Stimulated activated CD4-positive, alpha-beta T cell treated with anti-CD3 and anti-CD28 coated beads, Interleukin-2, amount 100 ng/mL, for 24 hours (primary cell): Measurements from ENCODE around the gene MYO18A.
"Not testable (repeated sequence)": the region's sequence is repeated elsewhere in the genome, so short reads cannot be mapped to it uniquely, and the experiment has no call there.

Source experiments
- DNase-seq, 2 donors: peaks; one replicate each; pipeline ENCODE4 v3.0.0-alpha.2; 2020

MYO18A gene, protein sequence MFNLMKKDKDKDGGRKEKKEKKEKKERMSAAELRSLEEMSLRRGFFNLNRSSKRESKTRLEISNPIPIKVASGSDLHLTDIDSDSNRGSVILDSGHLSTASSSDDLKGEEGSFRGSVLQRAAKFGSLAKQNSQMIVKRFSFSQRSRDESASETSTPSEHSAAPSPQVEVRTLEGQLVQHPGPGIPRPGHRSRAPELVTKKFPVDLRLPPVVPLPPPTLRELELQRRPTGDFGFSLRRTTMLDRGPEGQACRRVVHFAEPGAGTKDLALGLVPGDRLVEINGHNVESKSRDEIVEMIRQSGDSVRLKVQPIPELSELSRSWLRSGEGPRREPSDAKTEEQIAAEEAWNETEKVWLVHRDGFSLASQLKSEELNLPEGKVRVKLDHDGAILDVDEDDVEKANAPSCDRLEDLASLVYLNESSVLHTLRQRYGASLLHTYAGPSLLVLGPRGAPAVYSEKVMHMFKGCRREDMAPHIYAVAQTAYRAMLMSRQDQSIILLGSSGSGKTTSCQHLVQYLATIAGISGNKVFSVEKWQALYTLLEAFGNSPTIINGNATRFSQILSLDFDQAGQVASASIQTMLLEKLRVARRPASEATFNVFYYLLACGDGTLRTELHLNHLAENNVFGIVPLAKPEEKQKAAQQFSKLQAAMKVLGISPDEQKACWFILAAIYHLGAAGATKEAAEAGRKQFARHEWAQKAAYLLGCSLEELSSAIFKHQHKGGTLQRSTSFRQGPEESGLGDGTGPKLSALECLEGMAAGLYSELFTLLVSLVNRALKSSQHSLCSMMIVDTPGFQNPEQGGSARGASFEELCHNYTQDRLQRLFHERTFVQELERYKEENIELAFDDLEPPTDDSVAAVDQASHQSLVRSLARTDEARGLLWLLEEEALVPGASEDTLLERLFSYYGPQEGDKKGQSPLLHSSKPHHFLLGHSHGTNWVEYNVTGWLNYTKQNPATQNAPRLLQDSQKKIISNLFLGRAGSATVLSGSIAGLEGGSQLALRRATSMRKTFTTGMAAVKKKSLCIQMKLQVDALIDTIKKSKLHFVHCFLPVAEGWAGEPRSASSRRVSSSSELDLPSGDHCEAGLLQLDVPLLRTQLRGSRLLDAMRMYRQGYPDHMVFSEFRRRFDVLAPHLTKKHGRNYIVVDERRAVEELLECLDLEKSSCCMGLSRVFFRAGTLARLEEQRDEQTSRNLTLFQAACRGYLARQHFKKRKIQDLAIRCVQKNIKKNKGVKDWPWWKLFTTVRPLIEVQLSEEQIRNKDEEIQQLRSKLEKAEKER (N-terminal part only)

DNA sequence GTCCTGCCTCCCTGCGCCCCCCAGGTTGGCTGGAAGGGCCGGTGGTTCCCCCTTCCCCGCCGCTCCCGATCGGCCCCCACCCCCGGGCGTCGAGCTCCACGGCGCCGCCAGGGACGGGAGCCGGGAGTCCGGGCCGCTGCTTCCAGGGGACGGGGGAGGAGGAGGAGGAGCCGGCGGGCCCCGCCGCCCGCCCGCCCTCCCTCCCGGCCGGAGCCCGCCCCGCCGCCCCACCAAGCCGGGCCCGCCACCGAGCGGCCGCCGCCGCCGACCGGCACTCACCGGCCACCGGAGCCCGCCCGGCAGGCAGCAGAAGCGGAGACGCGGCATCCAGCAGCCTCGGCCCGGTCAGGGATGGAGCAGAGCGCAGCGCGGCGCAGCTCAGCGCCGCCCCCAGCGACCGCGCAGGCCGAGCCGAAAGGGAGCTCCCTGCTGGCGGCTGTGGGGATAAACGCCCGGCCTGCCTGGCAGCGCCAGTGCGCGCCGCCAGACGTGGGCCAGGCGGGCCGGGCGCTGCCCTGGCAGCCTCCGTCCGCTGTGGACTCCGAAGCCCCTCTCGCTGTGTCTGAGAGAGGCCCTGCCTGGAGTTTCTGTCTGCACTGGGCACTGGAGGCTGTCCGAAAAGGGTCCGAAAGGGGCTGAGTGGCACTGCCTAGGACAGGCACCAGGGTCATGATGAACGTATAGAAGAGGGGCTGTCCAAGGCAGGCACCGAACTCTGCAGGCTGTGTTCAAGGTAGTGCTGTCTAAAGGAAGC lies at the start of gene MYO18A:
TSS of gene MYO18A (minus strand) at position 365 of the 754 bp plus-strand sequence. CDS start 13,458 bp downstream, outside the sequence.
- peak; percentile 81 to 86 for DNase-seq

DNA sequence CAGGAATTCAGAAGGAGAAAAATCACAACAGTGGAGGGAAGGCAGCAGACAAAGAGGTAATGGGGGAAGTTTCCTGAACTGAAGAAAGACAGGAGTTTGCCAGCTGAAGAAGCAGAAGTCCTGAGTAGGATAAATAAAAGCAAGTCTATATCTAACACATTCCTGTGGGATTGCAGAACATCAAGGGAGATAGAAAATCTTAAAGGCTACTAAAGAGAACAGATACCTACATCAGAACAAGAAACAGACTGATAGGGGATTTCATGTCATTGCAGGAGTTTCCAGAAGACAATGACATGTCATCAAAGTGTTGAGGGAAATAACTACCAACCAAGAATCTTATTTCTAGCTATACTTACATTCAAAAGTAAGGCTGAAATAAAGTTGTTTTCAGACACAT lies 45.2 kb upstream of the MYO18A start:
- no peak for DNase-seq

DNA sequence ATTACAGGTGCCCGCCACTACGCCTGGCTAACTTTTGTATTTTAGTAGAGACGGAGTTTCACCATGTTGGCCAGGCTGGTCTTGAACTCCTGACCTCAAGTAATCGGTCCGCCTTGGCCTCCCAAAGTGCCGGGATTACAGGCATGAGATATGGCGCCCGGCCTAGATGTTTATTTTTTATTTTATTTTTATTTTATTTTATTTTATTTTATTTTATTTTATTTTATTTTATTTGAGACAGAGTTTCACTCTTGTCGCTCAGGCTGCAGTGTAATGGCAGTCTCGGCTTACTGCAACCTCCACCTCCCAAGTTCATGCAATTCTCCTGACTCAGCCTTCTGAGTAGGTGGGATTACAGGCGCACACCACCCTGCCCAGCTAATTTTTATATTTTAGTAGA lies 41.1 kb upstream of the MYO18A start:
- not testable (repeated sequence) for DNase-seq

DNA sequence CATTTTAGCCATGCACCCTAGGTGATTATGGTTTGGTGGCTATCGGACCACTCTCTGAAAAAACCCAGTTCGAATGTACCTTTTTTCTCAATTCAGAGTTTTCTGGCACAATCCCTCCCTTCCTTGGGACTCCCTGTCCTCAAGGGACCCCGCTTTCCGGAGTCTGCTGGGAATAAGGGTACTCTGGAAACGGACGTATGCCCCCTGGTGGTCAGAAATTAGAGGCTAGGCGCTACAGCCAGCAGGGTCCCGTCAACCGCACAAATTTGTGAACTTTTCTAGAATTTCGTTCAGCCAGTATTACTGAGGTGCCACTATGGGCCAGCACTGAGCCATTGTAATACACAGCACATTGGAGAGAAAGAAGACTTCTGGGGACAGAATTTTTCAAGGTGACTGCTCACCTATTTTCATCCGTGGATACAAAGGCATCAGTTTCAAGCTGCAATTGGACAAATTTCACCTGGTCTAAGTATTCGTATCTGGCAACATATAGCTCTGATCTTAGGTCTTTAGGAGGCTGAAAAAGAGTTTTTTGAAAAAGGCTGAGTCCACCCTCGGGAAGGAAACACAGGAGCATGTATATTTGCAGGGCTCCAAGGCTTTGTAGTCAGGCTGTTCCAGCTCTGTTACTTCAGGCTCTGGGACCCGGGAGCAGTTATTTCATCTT lies 39.3 kb upstream of the MYO18A start:
- DNase-seq = peak; percentile 77 to 84

DNA sequence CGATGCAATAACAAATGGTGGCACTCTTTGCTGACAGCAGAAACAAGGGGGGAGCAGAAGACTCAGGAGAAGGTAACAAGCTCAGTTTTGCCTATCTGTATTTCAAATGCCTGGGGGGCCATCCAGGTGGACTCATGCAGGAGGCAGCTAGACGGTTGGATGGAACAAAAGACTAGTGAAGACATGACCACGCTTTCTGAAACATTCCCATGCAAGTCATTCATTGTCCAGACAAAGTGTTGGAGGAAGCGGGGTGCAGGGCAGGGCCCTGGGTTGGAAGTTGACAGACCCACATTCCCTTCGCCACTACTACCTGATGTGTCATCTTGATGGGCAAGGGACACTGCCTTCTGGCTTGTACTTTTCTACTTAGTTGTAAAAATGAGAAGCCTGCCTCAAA lies 36.7 kb upstream of the MYO18A start:
- DNase-seq = no peak

DNA sequence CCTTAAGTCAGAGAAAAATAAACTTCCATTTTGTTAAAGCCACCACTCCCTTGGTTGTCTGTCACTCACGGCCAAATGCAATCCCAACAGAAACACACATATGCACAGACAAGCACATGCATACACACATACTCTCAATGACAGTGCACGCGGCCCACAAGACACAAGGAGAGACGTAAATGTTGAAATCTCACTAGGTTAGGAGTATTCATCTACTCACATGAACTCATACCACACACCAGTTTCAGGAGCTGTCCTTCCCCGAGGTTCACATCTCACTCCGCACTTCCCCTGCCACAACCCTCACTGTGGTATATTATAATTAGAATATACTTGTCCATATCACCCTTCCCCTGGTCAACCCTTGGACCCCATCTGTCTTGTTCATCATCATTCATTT lies 36.0 kb upstream of the MYO18A start:
- no peak for DNase-seq

DNA sequence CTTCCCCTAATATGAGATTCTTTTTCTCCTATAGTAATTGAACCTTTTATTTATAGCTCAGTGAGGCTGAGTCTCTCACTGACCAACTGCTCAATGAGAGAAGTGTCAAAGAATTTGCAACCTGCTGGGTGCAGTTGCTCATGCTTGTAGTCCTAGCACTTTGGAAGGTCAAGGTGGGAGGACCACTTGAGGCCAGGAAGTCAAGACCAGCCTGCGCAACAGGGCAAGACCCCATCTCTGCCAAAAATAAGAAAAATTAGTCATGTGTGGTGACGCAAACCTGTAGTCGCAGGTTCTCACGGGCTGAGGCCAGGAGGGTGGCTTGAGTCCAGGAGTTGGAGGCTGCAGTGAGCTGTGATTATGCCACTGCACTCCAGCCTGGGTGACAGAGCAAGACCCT lies 35.5 kb upstream of the MYO18A start:
- DNase-seq = no peak

DNA sequence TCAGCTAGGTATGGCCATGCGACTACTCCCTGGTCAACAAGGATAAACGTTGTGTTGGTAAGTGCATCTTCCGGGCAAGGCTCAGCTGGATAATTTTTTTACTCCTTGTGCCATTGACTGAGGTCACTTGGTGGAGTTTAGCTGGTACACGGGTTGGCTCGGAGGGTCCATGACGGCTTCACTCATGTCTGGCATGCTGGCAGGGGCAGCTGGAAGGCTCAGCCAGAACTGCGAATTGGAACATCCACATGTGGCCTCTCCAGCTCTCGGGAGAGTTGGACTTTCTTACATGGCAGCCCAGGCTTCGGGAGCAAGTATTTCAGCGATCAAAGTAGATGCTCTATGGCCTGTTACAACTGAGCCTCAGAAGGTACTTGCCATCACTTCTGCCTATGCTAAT lies 35.0 kb upstream of the MYO18A start:
- no peak for DNase-seq

DNA sequence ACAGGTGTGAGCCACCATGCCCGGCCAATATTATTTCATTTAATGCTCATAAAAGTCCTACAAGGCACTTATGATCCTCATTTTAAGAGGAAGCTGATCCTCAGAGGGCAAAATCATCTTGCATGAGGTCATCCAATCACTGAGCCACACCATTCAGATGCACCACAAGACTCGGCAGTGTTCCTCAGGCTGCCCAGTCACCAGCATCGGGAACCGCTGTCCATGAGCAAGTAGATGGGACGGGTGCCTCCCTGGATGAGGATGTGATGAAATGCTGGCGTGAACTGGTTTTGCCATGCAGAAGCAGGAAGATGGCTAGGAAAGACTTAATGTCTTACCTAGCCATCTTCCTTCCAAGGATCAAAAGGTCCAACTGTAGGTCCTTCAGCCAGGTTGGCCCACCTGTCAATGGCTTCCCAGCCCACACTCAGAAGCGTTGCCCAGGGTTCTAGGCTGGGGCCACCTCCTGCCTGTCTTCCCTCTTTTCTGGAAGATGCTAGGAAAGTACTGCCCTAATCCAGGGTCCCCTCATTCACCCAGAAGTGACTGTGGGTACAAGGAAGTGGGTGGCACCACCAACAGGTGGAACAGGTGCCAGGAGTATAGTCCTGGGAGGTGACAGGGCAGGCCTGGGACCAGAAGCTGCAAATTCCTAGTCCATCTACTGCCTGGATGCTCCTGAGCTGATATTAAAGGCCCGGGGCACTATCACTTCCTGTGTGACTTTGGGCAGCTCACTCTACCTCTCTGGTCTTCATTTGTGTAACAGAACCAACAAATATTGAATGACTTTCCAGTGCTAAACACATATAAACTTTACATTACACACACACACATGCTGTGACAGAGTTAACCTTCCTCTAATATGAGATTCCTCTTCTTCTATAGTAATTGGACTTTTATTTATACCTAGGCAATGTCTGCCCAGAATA lies 34.3 kb upstream of the MYO18A start:
- DNase-seq = no peak

DNA sequence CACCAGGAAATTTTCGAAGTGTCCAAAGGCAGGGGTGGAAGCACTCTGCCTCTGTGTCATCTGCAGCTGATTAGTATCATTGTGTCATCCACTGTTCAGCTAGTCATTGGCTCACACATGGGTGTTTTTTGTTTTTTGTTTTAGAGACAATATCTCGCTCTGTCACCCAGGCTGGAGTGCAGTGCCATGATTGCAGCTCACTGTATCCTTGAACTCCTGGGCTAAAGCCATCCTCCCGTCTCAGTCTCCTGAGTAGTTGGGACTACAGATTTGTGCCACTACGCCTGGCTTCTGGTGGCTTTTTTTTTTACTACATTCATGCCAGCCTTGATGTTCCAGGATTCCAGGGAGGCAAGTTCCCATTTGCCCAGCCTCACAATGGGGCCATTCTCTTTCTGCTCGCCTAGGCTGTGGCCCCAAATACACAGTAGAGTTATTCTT lies 32.5 kb upstream of the MYO18A start:
- DNase-seq = no peak

DNA sequence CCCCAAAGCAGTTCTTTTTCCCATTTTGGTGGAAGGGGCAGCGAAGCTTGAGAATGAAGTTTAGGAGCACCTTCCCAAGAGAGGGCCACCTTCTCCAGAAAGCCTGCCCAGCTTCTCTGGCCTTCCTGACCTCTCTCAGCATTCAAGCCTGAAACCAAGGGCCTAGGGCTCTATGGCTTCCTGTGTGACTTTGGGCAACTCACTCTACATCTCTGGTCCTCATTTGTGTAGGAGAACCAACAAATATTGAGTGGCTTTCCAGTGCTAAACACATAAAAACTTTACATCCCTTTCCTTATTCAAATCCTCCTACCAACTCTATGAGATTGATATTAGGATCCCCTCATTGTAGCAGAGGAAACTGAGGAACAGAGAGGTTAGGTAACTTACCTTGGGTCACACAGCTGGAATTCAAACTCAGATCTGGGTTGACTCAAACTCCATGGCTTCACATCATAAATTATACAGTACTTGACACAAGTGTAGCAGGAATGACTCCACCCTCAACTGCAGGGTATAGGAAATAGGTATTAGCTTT lies 32.0 kb upstream of the MYO18A start:
- no peak for DNase-seq

DNA sequence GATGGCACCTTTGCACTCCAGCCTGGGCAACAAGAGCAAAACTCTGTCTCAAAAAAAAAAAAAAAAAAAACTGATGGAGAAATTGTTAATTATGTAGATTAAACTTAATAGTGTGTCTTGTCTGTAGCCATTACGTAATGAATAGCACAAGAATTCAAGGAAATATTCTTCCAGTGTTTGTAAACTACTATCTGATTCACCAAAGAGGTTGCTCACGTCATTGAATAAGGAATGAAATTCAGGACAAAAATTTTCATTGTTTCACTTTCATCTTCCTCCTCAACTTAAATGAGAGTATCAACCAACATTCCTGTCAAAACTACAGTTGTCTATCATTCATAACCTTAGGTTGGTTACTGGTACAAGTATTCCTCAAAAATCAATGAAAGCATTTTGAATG lies 30.7 kb upstream of the MYO18A start:
- DNase-seq = no peak

DNA sequence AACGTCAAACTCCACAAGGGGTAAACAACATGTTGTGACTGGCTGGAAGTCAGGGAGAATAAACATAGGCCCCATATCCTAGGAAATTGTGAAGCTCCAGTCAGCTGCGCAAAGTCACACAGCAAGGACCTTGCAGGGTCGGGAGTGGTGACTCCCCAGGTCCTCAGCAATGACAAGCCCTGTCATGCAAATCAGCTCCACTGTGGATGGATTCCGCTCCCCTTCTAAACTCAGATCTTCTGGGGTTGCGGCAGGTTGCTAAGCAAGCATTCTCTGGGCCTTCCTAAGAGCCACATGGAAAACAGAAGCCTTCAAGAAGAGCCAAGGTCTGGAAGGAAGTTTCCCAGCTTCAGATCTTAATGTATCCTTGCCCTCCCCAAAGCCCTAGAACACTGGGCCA lies 28.9 kb upstream of the MYO18A start:
- DNase-seq = no peak

DNA sequence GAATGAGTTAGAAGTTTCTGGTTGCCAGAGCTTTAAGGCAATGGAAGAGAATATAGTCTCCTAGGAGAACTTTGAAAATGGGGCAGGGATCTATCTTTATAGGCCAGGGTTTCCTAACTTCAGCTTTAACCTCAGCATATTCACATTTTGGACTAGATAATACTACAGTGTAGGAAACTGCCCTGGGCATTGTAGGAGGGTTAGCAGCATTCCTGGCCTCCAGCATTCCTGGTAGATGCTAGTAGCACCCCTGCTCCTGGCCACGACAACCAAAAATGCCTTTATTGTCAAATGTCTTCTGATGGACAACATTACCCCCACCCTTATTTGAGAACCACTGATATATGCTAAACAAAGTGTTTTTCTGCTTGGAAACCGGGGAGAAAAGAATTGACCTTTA lies 27.8 kb upstream of the MYO18A start:
- DNase-seq = no peak

DNA sequence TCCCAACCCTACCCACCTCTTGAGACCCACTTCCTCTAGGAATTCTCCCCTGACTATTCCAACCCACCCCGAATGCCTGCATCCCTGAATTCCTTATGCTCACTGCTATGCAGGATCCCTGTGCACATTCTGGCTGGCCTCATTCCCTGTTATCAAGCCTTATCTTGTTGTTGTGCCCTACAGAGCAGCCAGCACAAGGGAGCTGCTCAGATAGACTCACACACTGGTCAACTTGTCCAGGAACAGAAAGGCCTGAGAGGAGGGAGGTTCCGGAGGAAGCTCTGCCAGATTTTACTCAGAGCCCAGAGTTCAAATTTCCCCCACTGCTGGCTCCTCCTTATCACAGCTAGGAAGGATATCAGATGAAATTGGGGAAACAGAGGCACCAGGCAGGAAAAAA lies 24.8 kb upstream of the MYO18A start:
- DNase-seq = no peak

DNA sequence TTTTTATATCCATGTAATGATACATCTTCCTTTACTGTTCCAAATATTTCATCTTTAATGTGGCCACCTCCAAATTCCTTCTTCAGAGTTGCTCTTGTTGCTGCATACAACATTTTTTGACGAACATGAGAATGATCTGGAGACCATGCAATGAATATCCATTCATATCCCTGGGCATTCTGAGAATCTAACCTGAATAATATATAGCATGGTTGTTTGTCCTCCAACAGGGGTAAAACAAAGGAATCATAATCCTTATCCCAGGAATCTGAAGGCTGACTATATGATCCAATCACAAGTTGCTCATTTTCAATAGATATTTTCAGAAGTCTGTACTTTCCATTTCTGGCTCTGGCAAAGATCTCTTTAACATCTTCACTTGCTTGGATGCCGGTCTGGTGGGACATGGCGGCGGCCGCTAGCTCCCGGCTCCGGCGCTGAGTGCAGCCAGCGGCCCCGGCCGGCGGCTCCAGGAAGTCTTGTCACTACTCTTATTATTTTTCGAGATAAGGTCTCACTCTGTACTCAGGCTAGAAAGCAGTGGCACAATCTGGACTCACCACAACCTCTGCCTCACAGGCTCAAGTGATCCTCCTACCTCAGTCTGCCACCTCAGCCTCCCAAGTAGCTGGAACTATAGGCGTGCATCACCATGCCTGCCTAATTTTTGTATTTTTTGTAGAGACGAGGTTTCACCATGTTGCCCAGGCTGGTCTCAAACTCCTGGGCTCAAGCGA lies 24.0 kb upstream of the MYO18A start:
- DNase-seq = not testable (repeated sequence)

DNA sequence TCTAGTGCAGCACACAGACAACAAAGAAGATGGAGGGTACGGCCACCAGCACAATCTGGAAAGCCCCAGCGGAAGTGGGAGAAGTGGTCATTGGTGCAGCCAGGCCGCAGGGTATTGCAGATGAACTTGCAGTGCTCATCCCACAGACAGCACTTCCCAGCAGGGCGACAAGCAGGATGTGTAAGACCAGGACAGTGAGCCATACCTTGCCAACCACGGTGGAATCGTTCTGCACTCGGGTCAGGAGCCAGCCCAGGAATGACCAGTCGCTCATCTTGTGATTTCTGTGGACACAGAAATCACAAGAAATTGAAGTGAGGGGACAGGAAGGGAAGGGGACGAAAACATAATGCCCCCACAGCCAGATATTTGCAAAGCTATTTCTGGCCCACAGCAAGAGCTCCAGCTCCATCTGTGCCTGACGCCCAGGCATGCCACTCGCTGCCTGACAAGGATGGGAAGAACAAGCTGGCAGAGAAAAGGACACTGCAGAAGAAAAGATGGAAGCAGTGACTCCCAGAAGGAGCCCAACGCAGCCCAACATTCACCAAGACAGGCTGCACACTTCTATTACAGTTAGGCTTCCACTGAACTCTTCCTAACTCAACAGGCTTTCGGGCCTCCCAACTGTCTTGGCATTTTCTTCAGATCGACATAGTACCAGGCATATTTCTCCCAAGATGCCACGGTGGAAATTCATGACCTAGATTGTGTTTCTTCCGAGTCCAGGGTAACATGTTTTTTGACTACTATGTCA lies 17.5 kb upstream of the MYO18A start:
- no peak for DNase-seq

DNA sequence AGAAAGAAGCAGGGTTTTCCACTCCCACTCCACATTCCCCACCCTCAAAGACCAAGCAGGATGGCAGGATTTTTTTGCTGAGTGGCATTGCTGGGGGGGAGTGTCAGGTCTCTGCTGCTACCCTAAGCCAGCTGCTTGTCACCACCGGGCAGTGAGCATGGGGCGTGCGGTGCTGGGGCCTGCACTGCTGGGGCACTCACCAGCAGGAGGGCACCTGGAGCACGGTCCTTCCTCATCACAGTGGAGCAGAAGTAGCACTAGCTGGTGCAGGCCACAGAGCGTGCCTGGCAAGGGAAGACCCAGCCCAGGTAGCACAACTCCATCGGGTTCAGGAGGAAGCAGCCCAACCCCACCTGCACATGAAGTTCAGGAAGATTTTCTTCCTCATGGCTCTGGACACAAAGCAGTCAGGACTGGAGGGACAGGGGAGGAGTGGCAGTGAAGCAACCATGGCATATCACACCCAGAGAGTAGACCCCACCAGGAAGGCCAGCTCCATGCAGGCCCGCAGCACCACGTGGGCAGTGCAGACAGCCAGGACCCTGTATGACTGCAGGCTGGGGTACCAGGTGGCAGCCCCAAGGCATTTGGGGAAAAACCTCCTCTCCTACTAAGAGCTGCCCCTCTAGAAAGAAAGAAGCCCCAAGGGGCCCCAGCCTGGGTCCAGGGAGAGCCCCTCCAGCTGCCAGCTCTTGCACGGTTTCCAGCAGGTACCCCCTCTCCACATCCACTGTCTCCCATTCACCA lies 16.7 kb upstream of the MYO18A start:
- DNase-seq = no peak
